OCI-LY3 (cell line): ENCODE data around the gene MCAM.

ENCODE experiments used
- CTCF ChIP-seq: fragments of 200-600, 300-600 bp; sonication (generic); IDR thresholded peaks from 2 replicates; pipeline ENCODE4 v1.5.1; 2014; ENCODE audit warnings: antibody characterized with exemption, low read length, low read depth
- EZH2phosphoT487 ChIP-seq: fragments of 200-600 bp; shearing (Covaris generic); IDR thresholded peaks from 2 replicates; pipeline ENCODE4 v1.6.1; 2018; ENCODE audit warnings: antibody characterized with exemption, mixed run types, low read depth

GRCh38 chr11:119341222-119342022 lies 24.5 kb upstream of the MCAM start:
- TF ChIP-seq CTCF: no peak
- TF ChIP-seq EZH2phosphoT487: no peak
